K562 (cell line): ENCODE results near the gene TRDMT1. TPM values are rescaled to one million over a fixed set of nuclear protein-coding genes. Genes with fewer than 3 reads are reported as not detected.
A peak's percentile ranks its signal among the peaks of the same experiment; 100 is the strongest.

Experiments
- CTCF ChIP-seq, 3 experiments: IDR thresholded peaks in 2 of 3; conservative IDR thresholded peaks in 1 of 3; 2 replicates each; pipeline ENCODE4 v1.5.1; 2011 to 2012; ENCODE audit warnings: low read length in 3 of 3, mild to moderate bottlenecking in 3 of 3, control low read depth in 2 of 3, improper control_type of control experiment in 1 of 3, inconsistent platforms in 1 of 3, low read depth in 1 of 3, mixed read lengths in 1 of 3, moderate library complexity in 1 of 3; ENCODE audit not compliant: insufficient read depth in 2 of 3
- FOXA3 ChIP-seq, 2 experiments: fragments of 450-650 bp in 1 of 2; sonication (generic) in 1 of 2; formaldehyde crosslinking; IDR thresholded peaks in 1 of 2; conservative IDR thresholded peaks in 1 of 2; 2 replicates each; pipeline versions ENCODE4 v1.4.0 to v1.8.0; 2020 to 2022; ENCODE audit warnings: mild to moderate bottlenecking in 2 of 2, missing genetic modification reagents in 1 of 2
- HMGN3 ChIP-seq: IDR thresholded peaks from 2 replicates; pipeline ENCODE4 v1.6.1; 2011; ENCODE audit warnings: borderline replicate concordance, low read depth, mild to moderate bottlenecking, mixed read lengths, low read length; ENCODE audit not compliant: insufficient read length; ENCODE audit errors: extremely low read depth
- NR1H2 ChIP-seq: sonication (generic); formaldehyde crosslinking; IDR thresholded peaks from 2 replicates; pipeline ENCODE4 v1.4.0; 2020; ENCODE audit warnings: mild to moderate bottlenecking, missing genetic modification reagents
- PML ChIP-seq: IDR thresholded peaks from 2 replicates; pipeline ENCODE4 v1.6.1; 2012; ENCODE audit warnings: low read length, inconsistent platforms
- PRDM10 ChIP-seq: fragments of 450-650 bp; IDR thresholded peaks from 2 replicates; pipeline ENCODE4 v1.6.1; 2018; ENCODE audit not compliant: partially characterized antibody
- SIRT6 ChIP-seq: IDR thresholded peaks from one replicate; pipeline ENCODE4 v1.6.1; 2012; ENCODE audit warnings: low read depth, mild to moderate bottlenecking, control low read depth, inconsistent platforms, low read length, moderate library complexity
- SMAD3 ChIP-seq: fragments of 450-650 bp; formaldehyde crosslinking; conservative IDR thresholded peaks from 2 replicates; pipeline ENCODE4 v1.4.0; 2020; ENCODE audit warnings: mild to moderate bottlenecking
- TSHZ1 ChIP-seq: fragments of 250-450 bp; sonication (Bioruptor Pico); IDR thresholded peaks from 2 replicates; pipeline ENCODE4 v1.4.0; 2020; ENCODE audit warnings: mild to moderate bottlenecking, moderate library complexity
- UBTF ChIP-seq, 2 experiments: IDR thresholded peaks; 2 replicates each; pipeline ENCODE4 v1.6.1; 2012; ENCODE audit warnings: improper control_type of control experiment in 2 of 2, low read depth in 2 of 2, low read length in 2 of 2, borderline replicate concordance in 1 of 2
- ZNF175 ChIP-seq: fragments of 200-800 bp; sonication (Bioruptor generic); IDR thresholded peaks from 2 replicates; pipeline ENCODE4 v1.6.1; 2016; ENCODE audit warnings: low read depth, mild to moderate bottlenecking, missing genetic modification characterization, missing compliant biosample characterization
- ZNF445 ChIP-seq: fragments of 250-450 bp; sonication (Bioruptor Pico); IDR thresholded peaks from 2 replicates; pipeline ENCODE4 v1.4.0; 2020; ENCODE audit warnings: low read depth, mild to moderate bottlenecking, moderate library complexity
- ZNF79 ChIP-seq: fragments of 250-450 bp; sonication (Bioruptor Pico); IDR thresholded peaks from 2 replicates; pipeline ENCODE4 v1.4.0; 2020; ENCODE audit warnings: low read depth, mild to moderate bottlenecking, moderate library complexity
- polyA plus RNA-seq, 8 experiments: library from polyadenylated mRNA; depleted of rRNA in 4 of 8; stranded (reverse) in 5 of 8; unstranded in 3 of 8; fragments of >200 nt; fragmentation: Nextera tagmentation in 2 of 8; fragmentation: Illumina TruSeq in 1 of 8; extraction: Ambion mirVana in 2 of 8; extraction: Trizol in 1 of 8; gene quantifications; 2 replicates each; pipeline versions ENCODE4 v1.2.1 to v1.2.3, GENCODE V29; 2011 to 2014; ENCODE audit warnings: inconsistent platforms in 1 of 8, missing spikeins in 1 of 8
- total RNA-seq, 7 experiments: library from RNA; depleted of rRNA in 6 of 7; stranded (reverse); fragments of >200 nt in 6 of 7; fragmentation: Illumina TruSeq in 2 of 7; extraction: Trizol in 2 of 7; gene quantifications; 2 replicates each; pipeline versions ENCODE4 v1.2.1 to v1.2.3, GENCODE V29; 2011 to 2021; ENCODE audit warnings: low replicate concordance in 1 of 7

Gene TRDMT1
- total and polyA plus RNA-seq, 9 of the 15 experiments (the other 6 are each of a cell fraction or from before 2014, with no cell fraction given): 5.4 to 12.6 (median 9.3) TPM

GRCh38 chr10:17228091-17229015 is 26.9 kb upstream of the TRDMT1 start, which contains the start of gene VIM (continued):
- peak; percentile 60 for TF ChIP-seq PRDM10
- no peak for TF ChIP-seq TSHZ1 (CRISPR knock-in tag)
- TF ChIP-seq NR1H2 (CRISPR knock-in tag): no peak; the same call in 1 of the 2 replicates
- no peak for TF ChIP-seq SIRT6
- TF ChIP-seq CTCF (IDR thresholded peaks at IDR 0.05 in 2 of 3, conservative IDR thresholded peaks at IDR 0.05 in 1 of 3; ENCODE audit: insufficient read depth in 2 of 3, low read depth in 1 of 3, low read length in 3 of 3): no peak
- TF ChIP-seq PML: no peak; the same call in 1 of the 2 replicates
- peak; percentile 98 for TF ChIP-seq HMGN3
- TF ChIP-seq FOXA3 (CRISPR knock-in tag; conservative IDR thresholded peaks at IDR 0.05 in 1 of 2, IDR thresholded peaks at IDR 0.05 in 1 of 2): no peak
- TF ChIP-seq UBTF (IDR thresholded peaks at IDR 0.05; ENCODE audit: borderline replicate concordance in 1 of 2, low read depth in 2 of 2, low read length in 2 of 2): peak in 1 of 2 experiments; percentile 21; a peak in 1 of 4 replicates
- TF ChIP-seq ZNF445 (CRISPR knock-in tag): no peak
- no peak for TF ChIP-seq SMAD3
- peak; percentile 16; the same call in 1 of the 2 replicates for TF ChIP-seq ZNF175 (CRISPR knock-in tag)
- TF ChIP-seq ZNF79: no peak
